Activated CD4-positive, alpha-beta T cell treated with anti-CD3 and anti-CD28 coated beads for 36 hours (primary cell): ENCODE data around the gene CGGBP1. TPM values are rescaled to one million over a fixed set of nuclear protein-coding genes. Genes with fewer than 3 reads are reported as not detected.

Experiments
- ATAC-seq: fragments of 200-7000 bp; cut with Tn5 transposase; one replicate; pipeline ENCODE4 v1.10.0; 2021; ENCODE audit warnings: mild to moderate bottlenecking, moderate library complexity
- CTCF ChIA-PET: fragments of 350-600 bp; sonication (Branson Sonifier 250); formaldehyde crosslinking; loops from one replicate; lab custom pipeline; 2021; ENCODE audit warnings: antibody characterized with exemption; lab: Charles Lee
- POLR2A ChIA-PET: fragments of 350-600 bp; sonication (Branson Sonifier 250); formaldehyde crosslinking; loops from one replicate; lab custom pipeline; 2021; ENCODE audit warnings: antibody characterized with exemption, inconsistent platforms; lab: Charles Lee
- DNase-seq: peaks from one replicate; pipeline ENCODE4 v3.0.0-alpha.2; 2020
- H3K27ac Mint-ChIP-seq: one replicate; pipeline ENCODE4 v1.8.0; 2021; ENCODE audit warnings: mixed read lengths
- H3K27me3 Mint-ChIP-seq: one replicate; pipeline ENCODE4 v1.8.0; 2021; ENCODE audit warnings: mixed read lengths
- H3K36me3 Mint-ChIP-seq: one replicate; pipeline ENCODE4 v1.8.0; 2021; ENCODE audit warnings: low read depth, mixed read lengths
- H3K4me1 Mint-ChIP-seq: one replicate; pipeline ENCODE4 v1.8.0; 2021; ENCODE audit warnings: mixed read lengths
- H3K4me3 Mint-ChIP-seq: one replicate; pipeline ENCODE4 v1.8.0; 2021; ENCODE audit warnings: mild to moderate bottlenecking, moderate library complexity, mixed read lengths
- H3K9me3 Mint-ChIP-seq: one replicate; pipeline ENCODE4 v1.8.0; 2021; ENCODE audit warnings: low read depth, mixed read lengths
- intact Hi-C, 2 experiments: fragments of 100-400 bp; cut with DNase I in 1 of 2; cut with micrococcal nuclease in 1 of 2; formaldehyde crosslinking; loops; one replicate each; pipeline versions ENCODE4 v1.14.2 to v1.15.1; 2022 to 2024; cut with DNase I, micrococcal nuclease
- total RNA-seq, 2 experiments: library from RNA; stranded (reverse); gene quantifications; one replicate each; pipeline ENCODE4 v1.2.3, GENCODE V29; 2021

The CGGBP1 gene
- 10 to 100 TPM; 85.4 to 95.5 TPM for total RNA-seq

GRCh38 chr3:88058581-88059379 lies at the start of gene CGGBP1, which contains the start of gene ZNF654:
TSS of gene CGGBP1 (minus strand) at chr3:88059005. CDS start at chr3:88055976, 3,029 bp downstream.
TSS of gene ZNF654 (plus strand) at chr3:88059255. CDS start at chr3:88059320, 65 bp downstream.
- Mint-ChIP-seq H3K36me3 (peaks cover 37% of the 10 kb centered on the region), H3K4me3 (peak within 1 kb of the TSS; percentile 94), H3K27me3 (no peaks in the 10 kb centered on the region), H3K4me1 (peaks cover 47% of the 10 kb centered on the region), H3K9me3 (no peaks in the 10 kb centered on the region), H3K27ac (peak within 1 kb of the TSS; percentile 97)
- ATAC-seq (peak; percentile 96), DNase-seq (peak; percentile 99)
- ChIA-PET CTCF (interaction anchor here (1.3 to 1.5 kb wide), 2 partner anchors 27 to 772 kb away, joined by 3 read pairs; no protein-coding TSS in a partner anchor), POLR2A (interaction anchor here (0.7 to 2.0 kb wide), 2 partner anchors 90 to 518 kb away, joined by 3 to 15 read pairs; partner anchors contain the start of gene C3orf38)
- intact Hi-C loops, result loop anchor here (1.0 to 5.0 kb wide), 5 partner anchors 27 to 831 kb away; partner anchors contain the start of genes C3orf38 (in 2 of the 2) and CHMP2B (in 1 of the 2)

GRCh38 chr3:88105325-88105724 lies 46.5 kb upstream of the CGGBP1 start:
- Mint-ChIP-seq H3K27me3 (no peaks in the 10 kb centered on the region), H3K9me3 (peaks cover 4% of the 10 kb centered on the region), H3K27ac (no peak overlapping the region), H3K4me3 (no peak overlapping the region), H3K4me1 (peaks cover 27% of the 10 kb centered on the region), H3K36me3 (peaks cover 16% of the 10 kb centered on the region)
- CTCF ChIA-PET, result interaction anchor here (1.0 kb wide), 1 partner anchor 10 kb away, joined by 3 read pairs; no protein-coding TSS in a partner anchor
- intact Hi-C loops, result no loop called here
- no peak for ATAC-seq
- POLR2A ChIA-PET, result no interaction called here
- DNase-seq, result no peak

GRCh38 chr3:88101142-88101541 lies 42.3 kb upstream of the CGGBP1 start:
- CTCF ChIA-PET, result interaction anchor here (0.9 to 1.7 kb wide), 5 partner anchors 11 to 25 kb away, joined by 3 to 5 read pairs (median 3); no protein-coding TSS in a partner anchor
- no peak for ATAC-seq
- intact Hi-C loops, result no loop called here
- POLR2A ChIA-PET, result no interaction called here
- H3K36me3 Mint-ChIP-seq, result peaks cover 45% of the 10 kb centered on the region
- DNase-seq, result no peak
- H3K4me1 Mint-ChIP-seq, result peaks cover 15% of the 10 kb centered on the region
- H3K27ac Mint-ChIP-seq, result no peak overlapping the region
- peaks cover 6% of the 10 kb centered on the region for H3K9me3 Mint-ChIP-seq
- H3K4me3 Mint-ChIP-seq, result no peak overlapping the region
- H3K27me3 Mint-ChIP-seq, result no peaks in the 10 kb centered on the region

- peaks cover 59% of the 10 kb centered on the region for H3K36me3 Mint-ChIP-seq
- ChIA-PET POLR2A (no interaction called here), CTCF (interaction anchor here (3.0 kb wide), 1 partner anchor 20 kb away, joined by 10 read pairs; no protein-coding TSS in a partner anchor)
- intact Hi-C loops, result no loop called here
- H3K27me3 Mint-ChIP-seq, result no peaks in the 10 kb centered on the region
- H3K27ac Mint-ChIP-seq, result no peak overlapping the region
- H3K4me1 Mint-ChIP-seq, result peaks cover 3% of the 10 kb centered on the region
- no peak for DNase-seq
- peaks cover 2% of the 10 kb centered on the region for H3K9me3 Mint-ChIP-seq
- no peak overlapping the region for H3K4me3 Mint-ChIP-seq
- ATAC-seq, result no peak
These were observed 34.5 kb upstream of the CGGBP1 start for GRCh38 chr3:88093266-88093665.

- ChIA-PET POLR2A (no interaction called here), CTCF (interaction anchor here (3.0 kb wide), 1 partner anchor 21 kb away, joined by 10 read pairs; no protein-coding TSS in a partner anchor)
- intact Hi-C loops, result no loop called here
- no peak for ATAC-seq
- peaks cover 52% of the 10 kb centered on the region for H3K36me3 Mint-ChIP-seq
- no peak overlapping the region for H3K4me3 Mint-ChIP-seq
- no peak for DNase-seq
- no peaks in the 10 kb centered on the region for H3K9me3 Mint-ChIP-seq
- H3K4me1 Mint-ChIP-seq, result peaks cover 3% of the 10 kb centered on the region
- no peaks in the 10 kb centered on the region for H3K27me3 Mint-ChIP-seq
- H3K27ac Mint-ChIP-seq, result no peak overlapping the region
These were observed 33.5 kb upstream of the CGGBP1 start for GRCh38 chr3:88092270-88092669.

GRCh38 chr3:88090681-88091080 lies 31.9 kb upstream of the CGGBP1 start:
- no peak overlapping the region for H3K4me3 Mint-ChIP-seq
- no peaks in the 10 kb centered on the region for H3K9me3 Mint-ChIP-seq
- intact Hi-C loops, result no loop called here
- H3K36me3 Mint-ChIP-seq, result peaks cover 39% of the 10 kb centered on the region
- ChIA-PET CTCF (interaction anchor here (1.0 to 1.4 kb wide), 2 partner anchors 10 to 18 kb away, joined by 3 to 5 read pairs; no protein-coding TSS in a partner anchor), POLR2A (no interaction called here)
- H3K27me3 Mint-ChIP-seq, result no peaks in the 10 kb centered on the region
- DNase-seq (no peak), ATAC-seq (no peak)
- H3K27ac Mint-ChIP-seq, result no peak overlapping the region
- peaks cover under 1% of the 10 kb centered on the region for H3K4me1 Mint-ChIP-seq

- Mint-ChIP-seq H3K9me3 (no peaks in the 10 kb centered on the region), H3K27me3 (no peaks in the 10 kb centered on the region), H3K27ac (no peak overlapping the region), H3K4me3 (no peak overlapping the region), H3K4me1 (peaks cover 20% of the 10 kb centered on the region), H3K36me3 (peaks cover 18% of the 10 kb centered on the region)
- ChIA-PET CTCF (no interaction called here), POLR2A (no interaction called here)
- DNase-seq (no peak), ATAC-seq (no peak)
- intact Hi-C loops, result no loop called here
These were observed 25.3 kb upstream of the CGGBP1 start for GRCh38 chr3:88084097-88084501.

- DNase-seq, result no peak
- H3K27me3 Mint-ChIP-seq, result no peaks in the 10 kb centered on the region
- no peaks in the 10 kb centered on the region for H3K9me3 Mint-ChIP-seq
- H3K36me3 Mint-ChIP-seq, result peaks cover 15% of the 10 kb centered on the region
- peaks cover 31% of the 10 kb centered on the region for H3K4me1 Mint-ChIP-seq
- intact Hi-C loops, result no loop called here
- ChIA-PET CTCF (interaction anchor here (1.0 kb wide), 1 partner anchor 31 kb away, joined by 3 read pairs; no protein-coding TSS in a partner anchor), POLR2A (no interaction called here)
- no peak for ATAC-seq
- no peak overlapping the region for H3K27ac Mint-ChIP-seq
- H3K4me3 Mint-ChIP-seq, result no peak overlapping the region
These were observed 24.0 kb upstream of the CGGBP1 start for GRCh38 chr3:88082854-88083253.

- POLR2A ChIA-PET, result no interaction called here
- DNase-seq, result no peak
- H3K9me3 Mint-ChIP-seq, result no peaks in the 10 kb centered on the region
- peaks cover 9% of the 10 kb centered on the region for H3K36me3 Mint-ChIP-seq
- intact Hi-C loops, result no loop called here
- H3K27me3 Mint-ChIP-seq, result no peaks in the 10 kb centered on the region
- H3K27ac Mint-ChIP-seq, result no peak overlapping the region
- CTCF ChIA-PET, result interaction anchor here (0.6 kb wide), 1 partner anchor 77 kb away, joined by 3 read pairs; no protein-coding TSS in a partner anchor
- peaks cover 53% of the 10 kb centered on the region for H3K4me1 Mint-ChIP-seq
- no peak overlapping the region for H3K4me3 Mint-ChIP-seq
- ATAC-seq, result no peak
These were observed 20.1 kb upstream of the CGGBP1 start for GRCh38 chr3:88078932-88079331.

GRCh38 chr3:88076712-88077111 lies 17.9 kb upstream of the CGGBP1 start:
- H3K4me3 Mint-ChIP-seq, result no peak overlapping the region
- ATAC-seq, result no peak
- intact Hi-C loops, result no loop called here
- peaks cover 52% of the 10 kb centered on the region for H3K4me1 Mint-ChIP-seq
- H3K27me3 Mint-ChIP-seq, result no peaks in the 10 kb centered on the region
- H3K27ac Mint-ChIP-seq, result no peak overlapping the region
- peaks cover 9% of the 10 kb centered on the region for H3K36me3 Mint-ChIP-seq
- CTCF ChIA-PET, result interaction anchor here (0.9 to 1.5 kb wide), 4 partner anchors 9 to 48 kb away, joined by 3 read pairs; no protein-coding TSS in a partner anchor
- H3K9me3 Mint-ChIP-seq, result peaks cover 3% of the 10 kb centered on the region
- DNase-seq, result no peak
- POLR2A ChIA-PET, result no interaction called here

GRCh38 chr3:88075497-88075896 lies 16.7 kb upstream of the CGGBP1 start:
- ChIA-PET POLR2A (no interaction called here), CTCF (interaction anchor here (1.1 kb wide), 1 partner anchor 19 kb away, joined by 3 read pairs; no protein-coding TSS in a partner anchor)
- intact Hi-C loops, result no loop called here
- DNase-seq, result no peak
- no peak for ATAC-seq
- peaks cover 50% of the 10 kb centered on the region for H3K4me1 Mint-ChIP-seq
- H3K27ac Mint-ChIP-seq, result no peak overlapping the region
- H3K36me3 Mint-ChIP-seq, result peaks cover 14% of the 10 kb centered on the region
- peaks cover 8% of the 10 kb centered on the region for H3K9me3 Mint-ChIP-seq
- no peaks in the 10 kb centered on the region for H3K27me3 Mint-ChIP-seq
- H3K4me3 Mint-ChIP-seq, result no peak overlapping the region
